Measurements from ENCODE around the gene KRT36. TPM values are rescaled to one million over a fixed set of nuclear protein-coding genes. Genes with fewer than 3 reads are reported as not detected.
A peak's percentile ranks its signal among the peaks of the same experiment; 100 is the strongest.

Gene KRT36
- total and polyA plus RNA-seq, 2 of the 8 experiments (the other 6 are each of a cell fraction or from before 2014, with no cell fraction given) = not detected

- no peak overlapping the region for H4K5ac ChIP-seq (ENCODE audit: insufficient read length, low read depth, low read length)
- TF ChIP-seq NRF1 (IDR thresholded peaks at IDR 0.05; ENCODE audit: low read depth, low read length) (no peak), JUND (IDR thresholded peaks at IDR 0.05; ENCODE audit: low read length) (no peak), SIN3A (conservative IDR thresholded peaks at IDR 0.05 in 1 of 2, IDR thresholded peaks at IDR 0.05 in 1 of 2; ENCODE audit: low read depth in 1 of 2, low read length in 2 of 2) (peak; percentile 34 to 66; a peak in 1 of 4 replicates), ASH2L (IDR thresholded peaks at IDR 0.05; ENCODE audit: low read length) (no peak), MAFK (IDR thresholded peaks at IDR 0.05; ENCODE audit: low read depth, low read length) (peak; percentile 95), FOSL1 (IDR thresholded peaks at IDR 0.05; ENCODE audit: insufficient read depth, low read depth, low read length) (no peak), YY1 (IDR thresholded peaks at IDR 0.05; ENCODE audit: low read depth, low read length) (0 out of 2 replicates have a peak, but pooled peaks have one; percentile 35), CTCF (IDR thresholded peaks at IDR 0.05; ENCODE audit: control extremely low read depth in 1 of 3, insufficient read depth in 1 of 3, low read depth in 1 of 3, low read length in 3 of 3) (peak in 1 of 3 experiments; percentile 17; a peak in 1 of 4 replicates), TEAD4 (IDR thresholded peaks at IDR 0.05; ENCODE audit: low read depth, low read length) (0 out of 2 replicates have a peak, but pooled peaks have one; percentile 22)
- CTCF ChIA-PET (ENCODE audit: partially characterized antibody) = interaction anchor here (0.8 to 33.9 kb wide), 5 partner anchors 11 to 153 kb away, joined by 3 to 427 read pairs (median 3); partner anchors contain the start of gene KRT19
- H2BK20ac ChIP-seq (ENCODE audit: low read length) = no peak overlapping the region
- POLR2A ChIA-PET (ENCODE audit: partially characterized antibody) = interaction anchor here (0.7 to 2.5 kb wide), 3 partner anchors 15 to 18 kb away, joined by 3 to 8 read pairs (median 4); no protein-coding TSS in a partner anchor
- no peak overlapping the region for H4K8ac ChIP-seq (ENCODE audit: extremely low read depth, insufficient read depth, low read length)
- no peak overlapping the region for H3K9ac ChIP-seq (replicated peaks in 1 of 4; ENCODE audit: extremely low read depth in 1 of 4, low read depth in 3 of 4, low read length in 3 of 4)
- DNase-seq (ENCODE audit: low read depth in 1 of 2, low spot score in 2 of 2) (no peak), FAIRE-seq (no peak)
- H3K4me2 ChIP-seq (ENCODE audit: insufficient read depth in 1 of 2, low read depth in 2 of 2, low read length in 2 of 2) = no peak overlapping the region
- no peak overlapping the region for H2AFZ ChIP-seq (ENCODE audit: low read length)
- H3K23me2 ChIP-seq (ENCODE audit: low read depth, low read length) = no peaks in the 10 kb centered on the region; the same call in 1 of the 2 replicates
- no peak overlapping the region for H3K18ac ChIP-seq (ENCODE audit: extremely low read depth, low read length)
- H3K27ac ChIP-seq (ENCODE audit: low read depth, low read length) = no peak overlapping the region
- H2BK15ac ChIP-seq (ENCODE audit: low read length) = no peak overlapping the region
- peaks cover 0 to 5% (median 3%) of the 10 kb centered on the region in 4 experiments; a peak in 5 of 7 replicates for H3K4me1 ChIP-seq (replicated peaks in 1 of 4; ENCODE audit: control insufficient read depth in 3 of 4, insufficient read depth in 4 of 4, low read length in 3 of 4)
- H3K14ac ChIP-seq (ENCODE audit: insufficient read length) = no peak overlapping the region
- no peak overlapping the region for H2BK120ac ChIP-seq (replicated peaks; ENCODE audit: low read depth, low read length)
- no peak overlapping the region for H2AK5ac ChIP-seq (ENCODE audit: low read depth, low read length)
- no peaks in the 10 kb centered on the region for H3K36me3 ChIP-seq (ENCODE audit: control insufficient read depth in 2 of 4, insufficient read depth in 4 of 4, low read length in 3 of 4)
- H3K9me3 ChIP-seq (ENCODE audit: insufficient read depth in 2 of 2, low read depth in 1 of 2, low read length in 1 of 2) = no peaks in the 10 kb centered on the region
- no peak overlapping the region for H3K4ac ChIP-seq (replicated peaks; ENCODE audit: insufficient read length, low read depth, low read length)
- no peak overlapping the region for H4K91ac ChIP-seq (replicated peaks; ENCODE audit: insufficient read length, low read length)
- H3K79me2 ChIP-seq (ENCODE audit: control insufficient read depth in 1 of 2, insufficient read depth in 2 of 2, low read length in 2 of 2) = no peaks in the 10 kb centered on the region
- no peak overlapping the region for H3K23ac ChIP-seq (ENCODE audit: insufficient read length)
- no peak overlapping the region for H2BK5ac ChIP-seq (ENCODE audit: low read depth, low read length)
- no peaks in the 10 kb centered on the region for H3K79me1 ChIP-seq (ENCODE audit: low read depth, low read length)
- no peak overlapping the region for H3K4me3 ChIP-seq (ENCODE audit: extremely low read depth in 1 of 4, insufficient read depth in 2 of 4, low read depth in 3 of 4, low read length in 4 of 4)
- no peaks in the 10 kb centered on the region; a peak in 1 of 7 replicates for H3K27me3 ChIP-seq (replicated peaks in 1 of 4; ENCODE audit: control insufficient read depth in 3 of 4, extremely low read depth in 1 of 4, insufficient read depth in 3 of 4, low read length in 3 of 4)
- 81% methylated on average over 7 of the region's 7 CpGs; no CpG with 5 or more reads in 1 of the 2 experiments for WGBS, 2 experiments (ENCODE audit: extremely low coverage in 1 of 2, insufficient coverage in 1 of 2, insufficient read length in 1 of 2, insufficient replicate concordance in 2 of 2, low coverage in 1 of 2, low lambda C conversion rate in 2 of 2, missing lambda C conversion rate in 1 of 2)
- no peak overlapping the region for H3K56ac ChIP-seq (replicated peaks; ENCODE audit: insufficient read length, low read depth, low read length)
- no peaks in the 10 kb centered on the region for H4K20me1 ChIP-seq (replicated peaks in 1 of 2; ENCODE audit: control insufficient read depth in 1 of 2, insufficient read depth in 2 of 2, low read length in 2 of 2)
- H2BK12ac ChIP-seq (ENCODE audit: low read depth, low read length) = no peak overlapping the region
Measured at GRCh38 chr17:41510251-41511065, 20.7 kb upstream of the KRT36 start.
